Tibial artery (tissue), 4 donors: ENCODE results near the gene MISP3.

Source experiments
- DNase-seq, 2 donors: peaks; one replicate each; pipeline ENCODE4 v3.0.0-alpha.2; 2019
- H3K27ac ChIP-seq, 2 donors: fragments of 200-600 bp; sonication (generic) in 1 of 2; 1 replicate in 1 of 2; 2 replicates in 1 of 2; pipeline ENCODE4 v1.5.1; 2018 to 2019; ENCODE audit warnings: mild to moderate bottlenecking in 1 of 2
- H3K27me3 ChIP-seq, 2 donors: fragments of 200-600 bp; sonication (generic) in 1 of 2; one replicate each; pipeline versions ENCODE4 v1.5.1 to v1.6.0; 2016 to 2019
- H3K36me3 ChIP-seq, 3 donors: fragments of 200-600 bp; sonication (generic) in 2 of 3; one replicate each; pipeline ENCODE4 v1.5.1; 2016 to 2019; ENCODE audit warnings: mild to moderate bottlenecking in 2 of 3
- H3K4me1 ChIP-seq, 4 donors: fragments of 200-600 bp; sonication (generic) in 2 of 4; 1 replicate in 3 of 4; 2 replicates in 1 of 4; pipeline ENCODE4 v1.5.1; 2016 to 2019
- H3K4me3 ChIP-seq, 2 donors: fragments of 200-600 bp; sonication (generic) in 1 of 2; 1 replicate in 1 of 2; 2 replicates in 1 of 2; pipeline ENCODE4 v1.5.1; 2018 to 2019; ENCODE audit warnings: mild to moderate bottlenecking in 2 of 2
- H3K9me3 ChIP-seq, 3 donors: fragments of 200-600 bp; sonication (generic) in 1 of 3; one replicate each; pipeline ENCODE4 v1.5.1; 2016 to 2019
- intact Hi-C: fragments of 100-400 bp; cut with DNase I; formaldehyde crosslinking; loops from one replicate; pipeline ENCODE4 v1.15.0; 2023; ENCODE audit warnings: low total_unique reads
- TF ChIP-seq, protein P1 (sequence below), 2 experiments: fragments of 200-600 bp in 1 of 2; fragments of 450-650 bp in 1 of 2; IDR thresholded peaks; one replicate each; pipeline ENCODE4 v1.5.1; 2017 to 2019; ENCODE audit warnings: antibody characterized with exemption in 2 of 2, mild to moderate bottlenecking in 1 of 2, moderate library complexity in 1 of 2

MISP3 gene

DNA sequence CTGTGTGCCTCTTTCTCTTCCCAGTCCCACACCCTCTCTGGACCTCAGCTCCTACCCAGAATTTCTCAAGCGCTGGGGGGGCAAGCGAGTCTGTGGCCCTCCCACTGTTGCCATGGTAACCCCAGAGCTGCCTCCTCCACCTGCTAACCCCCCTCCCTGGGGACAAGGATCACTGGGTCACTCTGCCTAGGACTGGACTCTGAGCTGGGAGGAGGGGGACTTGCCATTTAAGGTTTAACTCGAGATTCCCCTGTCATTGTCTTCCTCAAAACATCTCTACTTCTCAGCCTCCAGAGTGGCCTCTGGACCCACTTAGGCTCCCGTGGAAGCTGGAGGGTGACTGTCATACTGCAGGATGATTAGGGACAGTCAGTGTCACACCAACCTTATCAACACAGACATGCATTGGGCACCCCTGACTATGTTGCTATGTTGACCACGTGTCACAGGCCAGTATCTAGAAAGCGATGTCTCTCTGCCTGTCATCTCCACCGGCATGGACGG, 12.9 kb upstream of the MISP3 start:
- DNase-seq: no peak
- peaks cover 0 to 68% of the 10 kb centered on the region in 2 donors for H3K27me3 ChIP-seq
- H3K36me3 ChIP-seq: no peaks in the 10 kb centered on the region
- H3K9me3 ChIP-seq: no peaks in the 10 kb centered on the region
- H3K4me1 ChIP-seq: peaks cover 0 to 20% (median 10%) of the 10 kb centered on the region in 4 donors
- intact Hi-C loops: loop anchor here (10.0 kb wide), 1 partner anchor 465 kb away; no protein-coding TSS in a partner anchor
- no peak overlapping the region for H3K4me3 ChIP-seq
- TF ChIP-seq, protein P1, sequence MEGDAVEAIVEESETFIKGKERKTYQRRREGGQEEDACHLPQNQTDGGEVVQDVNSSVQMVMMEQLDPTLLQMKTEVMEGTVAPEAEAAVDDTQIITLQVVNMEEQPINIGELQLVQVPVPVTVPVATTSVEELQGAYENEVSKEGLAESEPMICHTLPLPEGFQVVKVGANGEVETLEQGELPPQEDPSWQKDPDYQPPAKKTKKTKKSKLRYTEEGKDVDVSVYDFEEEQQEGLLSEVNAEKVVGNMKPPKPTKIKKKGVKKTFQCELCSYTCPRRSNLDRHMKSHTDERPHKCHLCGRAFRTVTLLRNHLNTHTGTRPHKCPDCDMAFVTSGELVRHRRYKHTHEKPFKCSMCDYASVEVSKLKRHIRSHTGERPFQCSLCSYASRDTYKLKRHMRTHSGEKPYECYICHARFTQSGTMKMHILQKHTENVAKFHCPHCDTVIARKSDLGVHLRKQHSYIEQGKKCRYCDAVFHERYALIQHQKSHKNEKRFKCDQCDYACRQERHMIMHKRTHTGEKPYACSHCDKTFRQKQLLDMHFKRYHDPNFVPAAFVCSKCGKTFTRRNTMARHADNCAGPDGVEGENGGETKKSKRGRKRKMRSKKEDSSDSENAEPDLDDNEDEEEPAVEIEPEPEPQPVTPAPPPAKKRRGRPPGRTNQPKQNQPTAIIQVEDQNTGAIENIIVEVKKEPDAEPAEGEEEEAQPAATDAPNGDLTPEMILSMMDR (IDR thresholded peaks at IDR 0.05): no peak
- H3K27ac ChIP-seq: no peak overlapping the region

GRCh38 chr19:14061081-14061749, 11.4 kb upstream of the MISP3 start:
- intact Hi-C loops: no loop called here
- peaks cover 0 to 68% of the 10 kb centered on the region in 2 donors for H3K27me3 ChIP-seq

DNA sequence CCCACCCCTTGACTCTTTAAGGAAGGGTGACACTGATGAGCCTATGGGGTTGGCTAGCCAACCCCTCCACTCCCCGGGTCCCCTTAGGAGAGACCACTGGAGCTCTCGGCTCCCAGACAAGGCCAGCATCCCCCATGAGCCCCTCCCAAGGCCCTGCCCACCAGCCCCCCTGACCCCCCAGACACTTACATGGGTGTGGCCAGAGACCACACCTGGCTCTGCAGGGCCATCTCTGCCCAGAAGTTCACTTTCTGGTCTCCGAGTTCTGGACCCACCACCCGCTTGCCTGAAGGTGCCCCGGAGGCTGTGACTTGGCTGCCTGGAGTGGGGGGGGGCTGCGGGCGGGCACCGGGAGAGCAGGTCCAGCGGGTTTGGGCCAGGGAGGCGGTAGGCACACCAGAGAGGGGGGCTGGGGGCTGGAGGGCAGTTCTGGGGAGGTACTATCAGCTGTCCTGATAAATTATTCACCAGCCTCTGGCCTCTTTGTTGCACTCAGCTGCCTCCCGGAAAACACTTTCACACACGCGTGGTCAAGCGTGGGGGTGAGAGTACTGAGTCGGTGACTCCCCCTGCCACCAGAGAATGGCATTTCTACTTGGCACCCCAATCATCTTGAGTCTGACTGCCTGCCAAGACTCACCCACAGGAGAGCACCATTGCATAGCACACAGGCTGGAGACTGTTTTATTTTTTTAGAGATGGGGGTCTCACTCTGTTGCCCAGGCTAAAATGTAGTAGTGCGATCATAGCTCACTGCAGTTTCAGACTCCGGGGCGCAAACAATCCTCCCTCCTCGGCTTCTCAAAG, 10.6 kb upstream of the MISP3 start, which contains the start of gene PALM3:
Gene PALM3 (minus strand): TSS at position 326 of the 807 bp plus-strand sequence. CDS start 96 bp downstream, at position 230.
- TF ChIP-seq, protein P1 (IDR thresholded peaks at IDR 0.05): no peak
- H3K36me3 ChIP-seq: no peaks in the 10 kb centered on the region
- H3K27ac ChIP-seq: no peak within 1 kb of the TSS
- H3K4me3 ChIP-seq: no peak within 1 kb of the TSS
- H3K9me3 ChIP-seq: no peaks in the 10 kb centered on the region
- H3K4me1 ChIP-seq: peaks cover 0 to 18% (median 9%) of the 10 kb centered on the region in 4 donors
- intact Hi-C loops: no loop called here
- no peak for DNase-seq
- peaks cover 0 to 67% of the 10 kb centered on the region in 2 donors for H3K27me3 ChIP-seq

More at GRCh38 chr19:14061081-14061749, 11.4 kb upstream of the MISP3 start:
- TF ChIP-seq, protein P1 (IDR thresholded peaks at IDR 0.05): no peak
- Histone ChIP-seq H3K4me1 (peaks cover 0 to 20% (median 10%) of the 10 kb centered on the region in 4 donors), H3K4me3 (no peak overlapping the region), H3K9me3 (no peaks in the 10 kb centered on the region), H3K27ac (no peak overlapping the region), H3K36me3 (no peaks in the 10 kb centered on the region)
- no peak for DNase-seq

- H3K9me3 ChIP-seq: no peaks in the 10 kb centered on the region
- H3K27me3 ChIP-seq: peaks cover 0 to 62% of the 10 kb centered on the region in 2 donors
- intact Hi-C loops: no loop called here
- TF ChIP-seq, protein P1 (IDR thresholded peaks at IDR 0.05): no peak
- H3K4me3 ChIP-seq: no peak overlapping the region
- no peak overlapping the region for H3K27ac ChIP-seq
- no peaks in the 10 kb centered on the region for H3K36me3 ChIP-seq
- H3K4me1 ChIP-seq: peaks cover 0 to 13% (median 6%) of the 10 kb centered on the region in 4 donors
- DNase-seq: no peak
Measured at GRCh38 chr19:14062558-14062855, 10.1 kb upstream of the MISP3 start.

GRCh38 chr19:14063105-14063504, 9.5 kb upstream of the MISP3 start:
- H3K36me3 ChIP-seq: no peaks in the 10 kb centered on the region
- TF ChIP-seq, protein P1 (IDR thresholded peaks at IDR 0.05): no peak
- H3K27ac ChIP-seq: no peak overlapping the region
- peaks cover 0 to 56% of the 10 kb centered on the region in 2 donors for H3K27me3 ChIP-seq
- DNase-seq: no peak
- no peak overlapping the region for H3K4me3 ChIP-seq
- H3K4me1 ChIP-seq: peaks cover 0 to 7% (median under 1%) of the 10 kb centered on the region in 4 donors
- H3K9me3 ChIP-seq: no peaks in the 10 kb centered on the region
- intact Hi-C loops: no loop called here
